Placental pericyte (primary cell): ENCODE data around the gene CH25H. TPM values are rescaled to one million over a fixed set of nuclear protein-coding genes. Genes with fewer than 3 reads are reported as not detected.

Source experiments
- total RNA-seq: library from RNA; depleted of rRNA; stranded (reverse); fragments of >200 nt; gene quantifications from 2 replicates; pipeline ENCODE4 v1.2.3, GENCODE V29; 2012

Gene CH25H
- 0.29 TPM in 1 of 2 replicates, not detected in the other for total RNA-seq

GRCh38 chr10:89207181-89207800 is at the start of gene CH25H:
Gene CH25H, minus strand, starts transcription at chr10:89207317. Its CDS starts 25 bp downstream, at chr10:89207292.

GRCh38 chr10:89251409-89252224 is 44.5 kb upstream of the CH25H start, which contains the start of gene LIPA:
Gene LIPA, minus strand, starts transcription at chr10:89251775. Its CDS starts 4,127 bp downstream, at chr10:89247648.

Other genes with a start within 250 kb of the CH25H start
- gene FAS, start 216.5 kb downstream of the CH25H start, total RNA-seq, result 62.4 and 63.5 TPM in 2 replicates
- gene LIPA, start 44.5 kb upstream of the CH25H start, total RNA-seq, result 36.7 and 77.0 TPM in 2 replicates
- 2.7 and 7.4 TPM in 2 replicates for gene IFIT2, start 94.7 kb upstream of the CH25H start, total RNA-seq
- gene IFIT3, start 120.7 kb upstream of the CH25H start, total RNA-seq, result 23.9 and 27.8 TPM in 2 replicates
- not detected in 2 replicates for gene IFIT1B, start 170.7 kb upstream of the CH25H start, total RNA-seq
- gene IFIT1, start 185.3 kb upstream of the CH25H start, total RNA-seq, result 11.4 and 12.0 TPM in 2 replicates
- gene IFIT5, start 207.3 kb upstream of the CH25H start, total RNA-seq, result 19.7 and 31.8 TPM in 2 replicates